IMR-90 (cell line): Measurements from ENCODE around the gene SART1. TPM values are rescaled to one million over a fixed set of nuclear protein-coding genes. Genes with fewer than 3 reads are reported as not detected.

Experiments used
- ATAC-seq: fragments of 200-7000 bp; cut with Tn5 transposase; 2 replicates; pipeline ENCODE4 v1.9.1; 2020; ENCODE audit warnings: low read depth, mild to moderate bottlenecking, moderate library complexity
- BruUV-seq: library from RNA; stranded (reverse); fragments of 400-500 nt; replicated peaks from 2 replicates; lab custom pipeline; 2021; lab: Mats Ljungman, UMichigan
- CTCF ChIA-PET: fragments of 300-600 bp; formaldehyde crosslinking; extraction: SDS; loops from one replicate; lab custom pipeline; 2021; ENCODE audit warnings: antibody characterized with exemption; lab: Yijun Ruan, JAX
- POLR2A ChIA-PET: fragments of 300-600 bp; sonication (Branson Sonifier 250); formaldehyde crosslinking; loops from one replicate; lab custom pipeline; 2022; ENCODE audit warnings: antibody characterized with exemption; ENCODE audit not compliant: unreplicated experiment; lab: Charles Lee
- DNase-seq: peaks from one replicate; pipeline ENCODE4 v3.0.0; 2013
- H2AFZ ChIP-seq: replicated peaks from 2 replicates; pipeline ENCODE3; 2013; ENCODE audit warnings: low read length, mild to moderate bottlenecking; ENCODE audit not compliant: poor library complexity
- H2AK5ac ChIP-seq: 2 replicates; pipeline ENCODE4 v1.6.1; 2013; ENCODE audit warnings: low read depth, low read length, inconsistent platforms
- H2AK9ac ChIP-seq: replicated peaks from 2 replicates; pipeline ENCODE3; 2013; ENCODE audit warnings: mild to moderate bottlenecking, low read depth, low read length, moderate library complexity; ENCODE audit not compliant: poor library complexity
- H2BK120ac ChIP-seq: 2 replicates; pipeline ENCODE4 v1.6.1; 2013; ENCODE audit warnings: low read depth, low read length, inconsistent platforms
- H2BK15ac ChIP-seq: 3 replicates; pipeline ENCODE4 v1.6.1; 2013; ENCODE audit warnings: low read depth, low read length, inconsistent platforms
- H2BK20ac ChIP-seq: 2 replicates; pipeline ENCODE4 v1.6.1; 2013; ENCODE audit warnings: low read depth, mild to moderate bottlenecking, inconsistent platforms, low read length, moderate library complexity
- H2BK5ac ChIP-seq: 2 replicates; pipeline ENCODE4 v1.6.1; 2013; ENCODE audit warnings: mild to moderate bottlenecking, low read depth, low read length, inconsistent platforms; ENCODE audit not compliant: poor library complexity, severe bottlenecking
- H3K14ac ChIP-seq: replicated peaks from 2 replicates; pipeline ENCODE4 v1.6.1; 2013; ENCODE audit warnings: low read depth, low read length, inconsistent platforms
- H3K18ac ChIP-seq: 2 replicates; pipeline ENCODE4 v1.6.1; 2013; ENCODE audit warnings: low read depth, low read length, control low read depth
- H3K23ac ChIP-seq: 2 replicates; pipeline ENCODE4 v1.6.1; 2013; ENCODE audit warnings: low read depth, low read length, inconsistent platforms
- H3K27ac ChIP-seq: 2 replicates; pipeline ENCODE4 v1.5.1; 2013; ENCODE audit warnings: mild to moderate bottlenecking, control low read depth, low read length; ENCODE audit not compliant: insufficient read depth
- H3K27me3 ChIP-seq: 2 replicates; pipeline ENCODE4 v1.6.1; 2013; ENCODE audit warnings: low read length; ENCODE audit not compliant: control insufficient read depth, insufficient read depth
- H3K36me3 ChIP-seq: 2 replicates; pipeline ENCODE4 v1.6.1; 2013; ENCODE audit warnings: low read length, mixed read lengths; ENCODE audit not compliant: control insufficient read depth, insufficient read depth
- H3K4ac ChIP-seq: 2 replicates; pipeline ENCODE4 v1.6.1; 2013; ENCODE audit warnings: low read depth, low read length, inconsistent platforms
- H3K4me1 ChIP-seq: 2 replicates; pipeline ENCODE4 v1.6.1; 2013; ENCODE audit warnings: low read length, mixed read lengths; ENCODE audit not compliant: control insufficient read depth, insufficient read depth
- H3K4me2 ChIP-seq: 2 replicates; pipeline ENCODE4 v1.6.1; 2013; ENCODE audit warnings: low read depth, mild to moderate bottlenecking, control low read depth, low read length, moderate library complexity
- H3K4me3 ChIP-seq: 2 replicates; pipeline ENCODE4 v1.5.1; 2013; ENCODE audit warnings: low read depth, mild to moderate bottlenecking, control low read depth, low read length, moderate library complexity; ENCODE audit not compliant: insufficient read depth
- H3K56ac ChIP-seq: 2 replicates; pipeline ENCODE4 v1.6.1; 2013; ENCODE audit warnings: low read length, inconsistent platforms; ENCODE audit not compliant: insufficient read depth; ENCODE audit errors: extremely low read depth
- H3K79me1 ChIP-seq, 2 experiments: 2 replicates each; pipeline ENCODE4 v1.6.1; 2013; ENCODE audit warnings: low read length in 2 of 2, inconsistent platforms in 1 of 2, low read depth in 1 of 2
- H3K9ac ChIP-seq: 2 replicates; pipeline ENCODE4 v1.6.1; 2013; ENCODE audit warnings: low read depth, low read length, control low read depth
- H3K9me1 ChIP-seq: 2 replicates; pipeline ENCODE4 v1.6.1; 2013; ENCODE audit warnings: low read length, inconsistent platforms; ENCODE audit not compliant: insufficient read depth
- H3K9me3 ChIP-seq: 2 replicates; pipeline ENCODE4 v1.6.1; 2013; ENCODE audit warnings: low read length; ENCODE audit not compliant: control insufficient read depth, insufficient read depth
- H4K20me1 ChIP-seq: 2 replicates; pipeline ENCODE4 v1.6.1; 2013; ENCODE audit warnings: low read length, inconsistent platforms; ENCODE audit not compliant: insufficient read depth
- H4K5ac ChIP-seq: 2 replicates; pipeline ENCODE4 v1.6.1; 2013; ENCODE audit warnings: mild to moderate bottlenecking, low read depth, low read length, control low read depth
- H4K8ac ChIP-seq, 2 experiments: 2 replicates each; pipeline ENCODE4 v1.6.1; 2013; ENCODE audit warnings: low read depth in 2 of 2, low read length in 2 of 2, control low read depth in 1 of 2, inconsistent platforms in 1 of 2
- H4K91ac ChIP-seq: 2 replicates; pipeline ENCODE4 v1.6.1; 2013; ENCODE audit warnings: low read depth, low read length, inconsistent platforms; ENCODE audit not compliant: insufficient read depth
- BHLHE40 ChIP-seq: fragments of 150-350 bp; IDR thresholded peaks from 2 replicates; pipeline ENCODE4 v1.6.1; 2016; ENCODE audit warnings: mild to moderate bottlenecking, low read depth, low read length
- CEBPB ChIP-seq: IDR thresholded peaks from 2 replicates; pipeline ENCODE4 v1.6.1; 2012; ENCODE audit warnings: low read depth, low read length, improper control_type of control experiment
- CHD1 ChIP-seq: IDR thresholded peaks from 2 replicates; pipeline ENCODE4 v1.6.1; 2012; ENCODE audit warnings: low read depth, low read length, improper control_type of control experiment
- CTCF ChIP-seq: conservative IDR thresholded peaks from 2 replicates; pipeline ENCODE4 v1.5.1; 2012; ENCODE audit warnings: mild to moderate bottlenecking, low read depth, low read length, improper control_type of control experiment
- FOS ChIP-seq: fragments of 150-350 bp; IDR thresholded peaks from 2 replicates; pipeline ENCODE4 v1.6.1; 2016; ENCODE audit warnings: low read depth, low read length
- MAFK ChIP-seq: IDR thresholded peaks from 2 replicates; pipeline ENCODE4 v1.6.1; 2012; ENCODE audit warnings: low read depth, low read length, improper control_type of control experiment
- MAZ ChIP-seq: IDR thresholded peaks from 2 replicates; pipeline ENCODE4 v1.6.1; 2012; ENCODE audit warnings: low read depth, mild to moderate bottlenecking, low read length, improper control_type of control experiment, moderate library complexity, borderline replicate concordance
- MXI1 ChIP-seq: IDR thresholded peaks from 2 replicates; pipeline ENCODE4 v1.6.1; 2012; ENCODE audit warnings: low read depth, mild to moderate bottlenecking, low read length, moderate library complexity, borderline replicate concordance
- NFE2L2 ChIP-seq: fragments of 150-350 bp; IDR thresholded peaks from 2 replicates; pipeline ENCODE4 v1.6.1; 2016; ENCODE audit warnings: low read depth, mild to moderate bottlenecking, low read length
- POLR2A ChIP-seq: IDR thresholded peaks from 2 replicates; pipeline ENCODE4 v1.6.1; 2012; ENCODE audit warnings: mild to moderate bottlenecking, low read depth, low read length
- RAD21 ChIP-seq: IDR thresholded peaks from 2 replicates; pipeline ENCODE4 v1.6.1; 2012; ENCODE audit warnings: low read length, improper control_type of control experiment
- RCOR1 ChIP-seq: IDR thresholded peaks from 2 replicates; pipeline ENCODE4 v1.6.1; 2012; ENCODE audit warnings: mild to moderate bottlenecking, low read length, improper control_type of control experiment; ENCODE audit not compliant: insufficient replicate concordance
- RFX5 ChIP-seq: IDR thresholded peaks from 2 replicates; pipeline ENCODE4 v1.8.0; 2012; ENCODE audit warnings: low read depth, mild to moderate bottlenecking, low read length, moderate library complexity
- SMC3 ChIP-seq: fragments of 150-350 bp; IDR thresholded peaks from 2 replicates; pipeline ENCODE4 v1.6.1; 2016; ENCODE audit warnings: low read depth, mild to moderate bottlenecking, antibody characterized with exemption, low read length, moderate library complexity
- WGBS, 2 experiments: methylation state at CpG; one replicate each; pipeline versions ENCODE4 v1.1.5 to v1.1.7; 2013; ENCODE audit warnings: missing lambda C conversion rate in 2 of 2; ENCODE audit not compliant: insufficient read length in 1 of 2; ENCODE audit errors: extremely low coverage in 2 of 2; 5-methylcytosine and 5-hydroxymethylcytosine counted together
- dilution Hi-C: fragments of 300-500 bp; cut with HindIII; formaldehyde crosslinking; loops from one replicate; pipeline ENCODE4 v1.14.3; 2018; ENCODE audit warnings: low sequenced_read_pairs; ENCODE audit not compliant: unreplicated experiment
- in situ Hi-C: fragments of 300-500 bp; cut with MboI; formaldehyde crosslinking; loops from 3 replicates; pipeline ENCODE4 v1.14.3; 2019; ENCODE audit warnings: low sequenced_read_pairs, inconsistent platforms, mixed read lengths
- intact Hi-C: fragments of 100-400 bp; cut with micrococcal nuclease; formaldehyde crosslinking; loops from 2 replicates; pipeline ENCODE4 v1.10.0; 2022
- polyA plus RNA-seq, 3 experiments: library from polyadenylated mRNA; depleted of rRNA; stranded (reverse); fragments of >200 nt; gene quantifications; 2 replicates each; pipeline ENCODE4 v1.2.3, GENCODE V29; 2012; ENCODE audit warnings: low replicate concordance in 1 of 3
- total RNA-seq: library from RNA; depleted of rRNA; stranded (reverse); fragments of >200 nt; gene quantifications from 2 replicates; pipeline ENCODE4 v1.2.3, GENCODE V29; 2012
- TF ChIP-seq, protein P1 (sequence below): fragments of 150-350 bp; IDR thresholded peaks from 2 replicates; pipeline ENCODE4 v1.6.1; 2017; ENCODE audit warnings: mild to moderate bottlenecking, antibody characterized with exemption, low read length, low read depth
- TF ChIP-seq, protein P2 (sequence below): fragments of 150-350 bp; IDR thresholded peaks from 2 replicates; pipeline ENCODE4 v1.6.1; 2016; ENCODE audit warnings: low read depth, mild to moderate bottlenecking, low read length, moderate library complexity, borderline replicate concordance

SART1 gene
- total and polyA plus RNA-seq, 2 of the 4 experiments (the other 2 are of a cell fraction): 25.5 to 43.5 TPM

GRCh38 chr11:65944767-65945166 is 16.8 kb upstream of the SART1 start:
- H3K4me3 ChIP-seq: no peak overlapping the region
- no peak overlapping the region for H2BK20ac ChIP-seq
- intact Hi-C loops (no loop called here), in situ Hi-C loops (no loop called here), dilution Hi-C loops (no loop called here)
- DNase-seq (no peak), ATAC-seq (no peak)
- no peak overlapping the region for H2AK9ac ChIP-seq
- H2BK120ac ChIP-seq: no peak overlapping the region
- H4K91ac ChIP-seq: no peak overlapping the region
- no peak overlapping the region for H2AK5ac ChIP-seq
- H3K9ac ChIP-seq: no peak overlapping the region
- H4K20me1 ChIP-seq: 0 out of 2 replicates have a peak, but pooled peaks cover 3% of the 10 kb centered on the region
- ChIA-PET CTCF (no interaction called here), POLR2A (no interaction called here)
- no peak overlapping the region for H3K56ac ChIP-seq
- H3K18ac ChIP-seq: no peak overlapping the region
- no peak overlapping the region for H3K23ac ChIP-seq
- H2BK5ac ChIP-seq: no peak overlapping the region
- no peak overlapping the region for H4K5ac ChIP-seq
- H3K9me1 ChIP-seq: peaks cover 12% of the 10 kb centered on the region
- no peak overlapping the region for H3K4me2 ChIP-seq
- H3K14ac ChIP-seq: no peak overlapping the region
- peaks cover 3% of the 10 kb centered on the region; the same call in 1 of the 2 replicates for H3K27me3 ChIP-seq
- no peak overlapping the region for H4K8ac ChIP-seq
- peaks cover 0 to 15% of the 10 kb centered on the region in 2 experiments; a peak in 2 of 4 replicates for H3K79me1 ChIP-seq
- TF ChIP-seq MXI1 (no peak), MAFK (no peak), POLR2A (no peak), RCOR1 (no peak), NFE2L2 (no peak), FOS (no peak), SMC3 (no peak), CHD1 (no peak), RAD21 (no peak), RFX5 (no peak), MAZ (no peak), BHLHE40 (no peak), CTCF (no peak), CEBPB (no peak)
- TF ChIP-seq, protein P1, sequence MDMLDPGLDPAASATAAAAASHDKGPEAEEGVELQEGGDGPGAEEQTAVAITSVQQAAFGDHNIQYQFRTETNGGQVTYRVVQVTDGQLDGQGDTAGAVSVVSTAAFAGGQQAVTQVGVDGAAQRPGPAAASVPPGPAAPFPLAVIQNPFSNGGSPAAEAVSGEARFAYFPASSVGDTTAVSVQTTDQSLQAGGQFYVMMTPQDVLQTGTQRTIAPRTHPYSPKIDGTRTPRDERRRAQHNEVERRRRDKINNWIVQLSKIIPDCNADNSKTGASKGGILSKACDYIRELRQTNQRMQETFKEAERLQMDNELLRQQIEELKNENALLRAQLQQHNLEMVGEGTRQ: no peak
- TF ChIP-seq, protein P2, sequence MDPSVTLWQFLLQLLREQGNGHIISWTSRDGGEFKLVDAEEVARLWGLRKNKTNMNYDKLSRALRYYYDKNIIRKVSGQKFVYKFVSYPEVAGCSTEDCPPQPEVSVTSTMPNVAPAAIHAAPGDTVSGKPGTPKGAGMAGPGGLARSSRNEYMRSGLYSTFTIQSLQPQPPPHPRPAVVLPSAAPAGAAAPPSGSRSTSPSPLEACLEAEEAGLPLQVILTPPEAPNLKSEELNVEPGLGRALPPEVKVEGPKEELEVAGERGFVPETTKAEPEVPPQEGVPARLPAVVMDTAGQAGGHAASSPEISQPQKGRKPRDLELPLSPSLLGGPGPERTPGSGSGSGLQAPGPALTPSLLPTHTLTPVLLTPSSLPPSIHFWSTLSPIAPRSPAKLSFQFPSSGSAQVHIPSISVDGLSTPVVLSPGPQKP: no peak
- no peak overlapping the region for H3K27ac ChIP-seq
- peaks cover 6% of the 10 kb centered on the region for H3K4me1 ChIP-seq
- H2BK15ac ChIP-seq: no peak overlapping the region
- no peak overlapping the region for H2AFZ ChIP-seq
- no peaks in the 10 kb centered on the region for H3K36me3 ChIP-seq
- WGBS, 2 experiments: 89% methylated on average over 3 of the region's 8 CpGs; no CpG with 5 or more reads in 1 of the 2 experiments
- no peaks in the 10 kb centered on the region for H3K9me3 ChIP-seq
- BruUV-seq: no TSS peak
- no peak overlapping the region for H3K4ac ChIP-seq
